Gastroesophageal sphincter (tissue), 3 donors: ENCODE data around the gene MEOX2.

Experiments
- EP300 ChIP-seq: sonication (generic); formaldehyde crosslinking; IDR thresholded peaks from one replicate; pipeline ENCODE4 v1.6.1; 2017; ENCODE audit warnings: antibody characterized with exemption, mild to moderate bottlenecking
- POLR2A ChIP-seq, 2 donors: fragments of 450-650 bp; IDR thresholded peaks; one replicate each; pipeline ENCODE4 v1.6.1; 2017; ENCODE audit warnings: antibody characterized with exemption in 2 of 2, mild to moderate bottlenecking in 2 of 2, moderate library complexity in 1 of 2
- TF ChIP-seq, protein P1 (sequence below), 4 experiments: fragments of 200-600 bp in 2 of 4; fragments of 450-650 bp in 2 of 4; sonication (generic) in 1 of 4; IDR thresholded peaks; one replicate each; pipeline ENCODE4 v1.5.1; 2017 to 2019; ENCODE audit warnings: antibody characterized with exemption in 4 of 4, mild to moderate bottlenecking in 2 of 4, moderate library complexity in 2 of 4

DNA sequence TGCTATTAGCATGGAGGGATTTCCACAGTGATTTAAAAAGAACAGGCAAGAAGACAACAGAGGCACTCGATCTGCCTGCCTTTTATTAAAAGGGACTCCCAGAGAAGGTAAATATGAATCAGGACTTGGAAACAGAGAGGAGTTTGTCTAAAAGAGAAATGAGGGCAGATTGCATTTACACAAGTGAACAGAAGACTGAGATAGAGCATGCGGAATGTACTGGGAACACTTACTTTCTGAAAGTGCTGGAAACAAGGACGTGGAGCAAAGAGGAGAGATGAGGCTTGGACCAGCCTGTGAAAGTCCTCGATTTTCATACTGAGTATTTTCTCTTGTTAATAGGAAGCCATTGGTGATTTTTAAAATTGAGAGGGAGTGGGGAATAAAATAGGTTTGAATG, 35.7 kb downstream of the MEOX2 start:
- TF ChIP-seq EP300 (no peak), POLR2A (IDR thresholded peaks at IDR 0.05) (no peak)
- TF ChIP-seq, protein P1, sequence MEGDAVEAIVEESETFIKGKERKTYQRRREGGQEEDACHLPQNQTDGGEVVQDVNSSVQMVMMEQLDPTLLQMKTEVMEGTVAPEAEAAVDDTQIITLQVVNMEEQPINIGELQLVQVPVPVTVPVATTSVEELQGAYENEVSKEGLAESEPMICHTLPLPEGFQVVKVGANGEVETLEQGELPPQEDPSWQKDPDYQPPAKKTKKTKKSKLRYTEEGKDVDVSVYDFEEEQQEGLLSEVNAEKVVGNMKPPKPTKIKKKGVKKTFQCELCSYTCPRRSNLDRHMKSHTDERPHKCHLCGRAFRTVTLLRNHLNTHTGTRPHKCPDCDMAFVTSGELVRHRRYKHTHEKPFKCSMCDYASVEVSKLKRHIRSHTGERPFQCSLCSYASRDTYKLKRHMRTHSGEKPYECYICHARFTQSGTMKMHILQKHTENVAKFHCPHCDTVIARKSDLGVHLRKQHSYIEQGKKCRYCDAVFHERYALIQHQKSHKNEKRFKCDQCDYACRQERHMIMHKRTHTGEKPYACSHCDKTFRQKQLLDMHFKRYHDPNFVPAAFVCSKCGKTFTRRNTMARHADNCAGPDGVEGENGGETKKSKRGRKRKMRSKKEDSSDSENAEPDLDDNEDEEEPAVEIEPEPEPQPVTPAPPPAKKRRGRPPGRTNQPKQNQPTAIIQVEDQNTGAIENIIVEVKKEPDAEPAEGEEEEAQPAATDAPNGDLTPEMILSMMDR (IDR thresholded peaks at IDR 0.05) = no peak
